Endothelial cell of umbilical vein (primary cell): ENCODE data around the gene LCLAT1.

ENCODE experiments used
- EZH2 ChIP-seq: IDR thresholded peaks from 2 replicates; pipeline ENCODE4 v1.6.1; 2012; ENCODE audit warnings: borderline replicate concordance, low read depth, mild to moderate bottlenecking, moderate library complexity, low read length, inconsistent platforms; ENCODE audit not compliant: severe bottlenecking
- POLR2A ChIP-seq: IDR thresholded peaks from 2 replicates; pipeline ENCODE4 v1.6.1; 2012; ENCODE audit warnings: low read depth, mild to moderate bottlenecking, control low read depth, low read length
- TF ChIP-seq, protein P1 (sequence below), 2 donors: IDR thresholded peaks; 1 replicate in 1 of 2; 2 replicates in 1 of 2; pipeline ENCODE4 v1.5.1; 2011; ENCODE audit warnings: low read length in 2 of 2, mild to moderate bottlenecking in 2 of 2, moderate library complexity in 2 of 2, control low read depth in 1 of 2, inconsistent platforms in 1 of 2, low read depth in 1 of 2; ENCODE audit not compliant: insufficient read depth in 1 of 2; ENCODE audit errors: extremely low read depth in 1 of 2

GRCh38 chr2:30443081-30443480 is 4.0 kb upstream of the LCLAT1 start:
- TF ChIP-seq, protein P1, sequence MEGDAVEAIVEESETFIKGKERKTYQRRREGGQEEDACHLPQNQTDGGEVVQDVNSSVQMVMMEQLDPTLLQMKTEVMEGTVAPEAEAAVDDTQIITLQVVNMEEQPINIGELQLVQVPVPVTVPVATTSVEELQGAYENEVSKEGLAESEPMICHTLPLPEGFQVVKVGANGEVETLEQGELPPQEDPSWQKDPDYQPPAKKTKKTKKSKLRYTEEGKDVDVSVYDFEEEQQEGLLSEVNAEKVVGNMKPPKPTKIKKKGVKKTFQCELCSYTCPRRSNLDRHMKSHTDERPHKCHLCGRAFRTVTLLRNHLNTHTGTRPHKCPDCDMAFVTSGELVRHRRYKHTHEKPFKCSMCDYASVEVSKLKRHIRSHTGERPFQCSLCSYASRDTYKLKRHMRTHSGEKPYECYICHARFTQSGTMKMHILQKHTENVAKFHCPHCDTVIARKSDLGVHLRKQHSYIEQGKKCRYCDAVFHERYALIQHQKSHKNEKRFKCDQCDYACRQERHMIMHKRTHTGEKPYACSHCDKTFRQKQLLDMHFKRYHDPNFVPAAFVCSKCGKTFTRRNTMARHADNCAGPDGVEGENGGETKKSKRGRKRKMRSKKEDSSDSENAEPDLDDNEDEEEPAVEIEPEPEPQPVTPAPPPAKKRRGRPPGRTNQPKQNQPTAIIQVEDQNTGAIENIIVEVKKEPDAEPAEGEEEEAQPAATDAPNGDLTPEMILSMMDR (IDR thresholded peaks at IDR 0.05; ENCODE audit: extremely low read depth in 1 of 2, insufficient read depth in 1 of 2, low read depth in 1 of 2, low read length in 2 of 2), result no peak
- TF ChIP-seq EZH2 (no peak), POLR2A (no peak)
